H1 (cell line): ENCODE measurements around the gene NME7. TPM values are rescaled to one million over a fixed set of nuclear protein-coding genes. Genes with fewer than 3 reads are reported as not detected.

Source experiments
- CTCF ChIA-PET: fragments of 300-600 bp; sonication (Branson Sonifier 250); formaldehyde crosslinking; loops from one replicate; lab custom pipeline; 2021; ENCODE audit not compliant: partially characterized antibody; lab: Charles Lee
- POLR2A ChIA-PET: fragments of 300-600 bp; sonication (Branson Sonifier 250); formaldehyde crosslinking; loops from one replicate; lab custom pipeline; 2021; ENCODE audit warnings: inconsistent platforms; ENCODE audit not compliant: partially characterized antibody; lab: Charles Lee
- DNase-seq, 2 experiments: peaks; one replicate each; pipeline versions ENCODE4 v3.0.0 to v3.0.0-alpha.2; 2010 to 2022; ENCODE audit warnings: low spot score in 2 of 2, low read depth in 1 of 2, mixed read lengths in 1 of 2
- FAIRE-seq: peaks from 2 replicates; lab custom pipeline; 2011; peaks lifted over from hg19 to GRCh38; lab: Jason Lieb, UNC
- H2AFZ ChIP-seq: 2 replicates; pipeline ENCODE4 v1.8.1; 2012; ENCODE audit warnings: low read length, inconsistent platforms
- H2AK5ac ChIP-seq: 2 replicates; pipeline ENCODE4 v1.6.1; 2013; ENCODE audit warnings: low read depth, low read length
- H2BK120ac ChIP-seq: replicated peaks from 2 replicates; pipeline ENCODE3; 2013; ENCODE audit warnings: low read depth, low read length, inconsistent platforms
- H2BK12ac ChIP-seq: 2 replicates; pipeline ENCODE4 v1.6.1; 2013; ENCODE audit warnings: low read depth, low read length
- H2BK15ac ChIP-seq: 2 replicates; pipeline ENCODE4 v1.6.1; 2013; ENCODE audit warnings: low read length
- H2BK20ac ChIP-seq: 2 replicates; pipeline ENCODE4 v1.6.1; 2013; ENCODE audit warnings: low read length
- H2BK5ac ChIP-seq: 2 replicates; pipeline ENCODE4 v1.6.1; 2013; ENCODE audit warnings: low read depth, low read length
- H3K14ac ChIP-seq: 2 replicates; pipeline ENCODE4 v1.6.1; 2013; ENCODE audit warnings: inconsistent platforms; ENCODE audit not compliant: insufficient read length
- H3K18ac ChIP-seq: 2 replicates; pipeline ENCODE4 v1.6.1; 2013; ENCODE audit warnings: low read length; ENCODE audit errors: extremely low read depth
- H3K23ac ChIP-seq: 2 replicates; pipeline ENCODE4 v1.6.1; 2013; ENCODE audit warnings: inconsistent platforms; ENCODE audit not compliant: insufficient read length
- H3K23me2 ChIP-seq: 2 replicates; pipeline ENCODE4 v1.6.1; 2013; ENCODE audit warnings: low read depth, low read length
- H3K27ac ChIP-seq: 2 replicates; pipeline ENCODE4 v1.6.1; 2011; ENCODE audit warnings: low read depth, low read length, inconsistent platforms
- H3K27me3 ChIP-seq, 4 experiments: replicated peaks in 1 of 4; 1 replicate in 1 of 4; 2 replicates in 3 of 4; pipeline versions ENCODE4 v1.6.1 to v1.8.1; 2011 to 2013; ENCODE audit warnings: low read length in 3 of 4, mild to moderate bottlenecking in 3 of 4, inconsistent platforms in 2 of 4, mixed read lengths in 2 of 4, moderate library complexity in 1 of 4; ENCODE audit not compliant: control insufficient read depth in 3 of 4, insufficient read depth in 3 of 4; ENCODE audit errors: extremely low read depth in 1 of 4
- H3K36me3 ChIP-seq, 4 experiments: 2 replicates each; pipeline versions ENCODE4 v1.6.1 to v1.8.1; 2011 to 2013; ENCODE audit warnings: mild to moderate bottlenecking in 4 of 4, low read length in 3 of 4, moderate library complexity in 2 of 4, control low read depth in 1 of 4, inconsistent platforms in 1 of 4; ENCODE audit not compliant: insufficient read depth in 4 of 4, control insufficient read depth in 2 of 4
- H3K4ac ChIP-seq: replicated peaks from 2 replicates; pipeline ENCODE3; 2013; ENCODE audit warnings: low read length, low read depth, mixed read lengths, inconsistent platforms; ENCODE audit not compliant: insufficient read length
- H3K4me1 ChIP-seq, 4 experiments: replicated peaks in 1 of 4; 1 replicate in 1 of 4; 2 replicates in 3 of 4; pipeline versions ENCODE4 v1.6.1 to v1.8.1; 2011 to 2013; ENCODE audit warnings: low read length in 3 of 4, inconsistent platforms in 2 of 4, mixed read lengths in 1 of 4; ENCODE audit not compliant: insufficient read depth in 4 of 4, control insufficient read depth in 3 of 4
- H3K4me2 ChIP-seq, 2 experiments: 2 replicates each; pipeline versions ENCODE4 v1.6.1 to v1.8.1; 2011 to 2013; ENCODE audit warnings: low read depth in 2 of 2, low read length in 2 of 2, control low read depth in 1 of 2, inconsistent platforms in 1 of 2, mild to moderate bottlenecking in 1 of 2; ENCODE audit not compliant: insufficient read depth in 1 of 2
- H3K4me3 ChIP-seq, 4 experiments: fragments of 200-600, 300-600 bp in 1 of 4; sonication (generic), shearing (Covaris generic), sonication (Bioruptor Twin) in 1 of 4; 2 replicates each; pipeline versions ENCODE4 v1.5.1 to v1.8.1; 2011 to 2016; ENCODE audit warnings: low read length in 4 of 4, low read depth in 3 of 4, control low read depth in 2 of 4, inconsistent platforms in 2 of 4, mild to moderate bottlenecking in 2 of 4, mixed read lengths in 1 of 4, moderate library complexity in 1 of 4; ENCODE audit not compliant: insufficient read depth in 2 of 4; ENCODE audit errors: extremely low read depth in 1 of 4
- H3K56ac ChIP-seq: replicated peaks from 2 replicates; pipeline ENCODE3; 2013; ENCODE audit warnings: low read depth, mild to moderate bottlenecking, mixed read lengths, low read length, inconsistent platforms; ENCODE audit not compliant: insufficient read length
- H3K79me1 ChIP-seq: 2 replicates; pipeline ENCODE4 v1.6.1; 2013; ENCODE audit warnings: low read depth, low read length, control low read depth
- H3K79me2 ChIP-seq, 2 experiments: 2 replicates each; pipeline versions ENCODE4 v1.6.1 to v1.8.1; 2012 to 2013; ENCODE audit warnings: low read length in 2 of 2, mild to moderate bottlenecking in 2 of 2, inconsistent platforms in 1 of 2; ENCODE audit not compliant: insufficient read depth in 2 of 2, control insufficient read depth in 1 of 2
- H3K9ac ChIP-seq, 4 experiments: replicated peaks in 1 of 4; 1 replicate in 1 of 4; 2 replicates in 3 of 4; pipeline versions ENCODE4 v1.6.1 to v1.8.1; 2011 to 2013; ENCODE audit warnings: low read depth in 3 of 4, low read length in 3 of 4, control low read depth in 2 of 4, mild to moderate bottlenecking in 2 of 4, moderate library complexity in 2 of 4, inconsistent platforms in 1 of 4; ENCODE audit errors: extremely low read depth in 1 of 4
- H3K9me3 ChIP-seq, 2 experiments: 2 replicates each; pipeline versions ENCODE4 v1.6.1 to v1.8.1; 2012 to 2013; ENCODE audit warnings: mild to moderate bottlenecking in 2 of 2, moderate library complexity in 2 of 2, control low read depth in 1 of 2, inconsistent platforms in 1 of 2, low read depth in 1 of 2, low read length in 1 of 2, mixed read lengths in 1 of 2; ENCODE audit not compliant: insufficient read depth in 2 of 2
- H4K20me1 ChIP-seq, 2 experiments: replicated peaks in 1 of 2; 2 replicates each; pipeline versions ENCODE3 to v1.8.1; 2011 to 2013; ENCODE audit warnings: inconsistent platforms in 2 of 2, low read length in 2 of 2, mild to moderate bottlenecking in 1 of 2; ENCODE audit not compliant: insufficient read depth in 2 of 2, control insufficient read depth in 1 of 2
- H4K5ac ChIP-seq: 2 replicates; pipeline ENCODE4 v1.6.1; 2013; ENCODE audit warnings: low read length, low read depth, mixed read lengths, inconsistent platforms; ENCODE audit not compliant: insufficient read length
- H4K8ac ChIP-seq: 2 replicates; pipeline ENCODE4 v1.8.0; 2013; ENCODE audit warnings: mild to moderate bottlenecking, moderate library complexity, low read length, inconsistent platforms; ENCODE audit not compliant: insufficient read depth; ENCODE audit errors: extremely low read depth
- H4K91ac ChIP-seq: replicated peaks from 2 replicates; pipeline ENCODE3; 2013; ENCODE audit warnings: low read length, mixed read lengths, inconsistent platforms; ENCODE audit not compliant: insufficient read length
- CBX5 ChIP-seq: fragments of 300-800, 300-1000 bp; sonication (generic); IDR thresholded peaks from 2 replicates; pipeline ENCODE4 v1.7.1; 2016; ENCODE audit warnings: antibody characterized with exemption, low read length, low read depth
- EP300 ChIP-seq, 2 experiments: IDR thresholded peaks; 1 replicate in 1 of 2; 2 replicates in 1 of 2; pipeline ENCODE4 v1.6.1; 2011 to 2012; ENCODE audit warnings: low read depth in 2 of 2, low read length in 2 of 2, mild to moderate bottlenecking in 2 of 2, borderline replicate concordance in 1 of 2, inconsistent platforms in 1 of 2, moderate library complexity in 1 of 2
- HDAC2 ChIP-seq, 2 experiments: fragments of 300-600 bp in 1 of 2; sonication (generic) in 1 of 2; IDR thresholded peaks; 2 replicates each; pipeline ENCODE4 v1.6.1; 2011 to 2012; ENCODE audit warnings: low read depth in 2 of 2, low read length in 2 of 2, mild to moderate bottlenecking in 2 of 2, moderate library complexity in 2 of 2, borderline replicate concordance in 1 of 2, inconsistent platforms in 1 of 2
- KDM1A ChIP-seq: fragments of 200-600, 300-600 bp; sonication (generic); IDR thresholded peaks from 2 replicates; pipeline ENCODE4 v1.7.1; 2016; ENCODE audit warnings: mild to moderate bottlenecking, low read length, borderline replicate concordance
- KDM4A ChIP-seq: IDR thresholded peaks from one replicate; pipeline ENCODE4 v1.7.1; 2012; ENCODE audit warnings: low read depth, mild to moderate bottlenecking, moderate library complexity, low read length, inconsistent platforms; ENCODE audit not compliant: severe bottlenecking
- MAX ChIP-seq: IDR thresholded peaks from 2 replicates; pipeline ENCODE4 v1.6.1; 2012; ENCODE audit warnings: inconsistent platforms
- NRF1 ChIP-seq: IDR thresholded peaks from 2 replicates; pipeline ENCODE4 v1.6.1; 2011; ENCODE audit warnings: mild to moderate bottlenecking, low read depth, low read length, improper control_type of control experiment
- POLR2A ChIP-seq, 2 experiments: IDR thresholded peaks; 1 replicate in 1 of 2; 2 replicates in 1 of 2; pipeline ENCODE4 v1.6.1; 2011; ENCODE audit warnings: low read depth in 2 of 2, low read length in 2 of 2, mild to moderate bottlenecking in 2 of 2; ENCODE audit errors: control extremely low read depth in 1 of 2
- SP1 ChIP-seq: IDR thresholded peaks from 2 replicates; pipeline ENCODE4 v1.6.1; 2011; ENCODE audit warnings: low read depth, low read length
- SP2 ChIP-seq: IDR thresholded peaks from 2 replicates; pipeline ENCODE4 v1.6.1; 2012; ENCODE audit warnings: mild to moderate bottlenecking, low read length, inconsistent platforms
- SP4 ChIP-seq: IDR thresholded peaks from 2 replicates; pipeline ENCODE4 v1.6.1; 2012; ENCODE audit warnings: low read length, inconsistent platforms
- TAF7 ChIP-seq: optimal IDR thresholded peaks from 2 replicates; pipeline ENCODE3; 2011; ENCODE audit warnings: low read depth, mild to moderate bottlenecking, inconsistent platforms, low read length, moderate library complexity, borderline replicate concordance
- whole genome bisulfite sequencing, 2 experiments: shearing (Covaris generic) in 1 of 2; methylation state at CpG; one replicate each; pipeline versions ENCODE4 v1.1.6 to v1.1.7; 2013 to 2015; ENCODE audit warnings: low lambda C conversion rate in 2 of 2, mixed read lengths in 2 of 2, inconsistent platforms in 1 of 2, low coverage in 1 of 2, missing lambda C conversion rate in 1 of 2; ENCODE audit not compliant: insufficient replicate concordance in 2 of 2, insufficient coverage in 1 of 2, insufficient read length in 1 of 2; ENCODE audit errors: extremely low coverage in 1 of 2, missing lambda C conversion rate in 1 of 2; 5-methylcytosine and 5-hydroxymethylcytosine counted together
- polyA plus RNA-seq, 7 experiments: library from polyadenylated mRNA; depleted of rRNA in 3 of 7; stranded (reverse) in 5 of 7; unstranded in 2 of 7; fragments of >200 nt in 5 of 7; fragments of 200-250 nt in 2 of 7; gene quantifications; 1 replicate in 5 of 7; 2 replicates in 1 of 7; 4 replicates in 1 of 7; pipeline versions ENCODE4 v1.2.1 to v1.2.3, GENCODE V29; 2011 to 2013; ENCODE audit warnings: missing spikeins in 2 of 7, mixed read lengths in 2 of 7
- total RNA-seq: library from RNA; stranded (reverse); fragmentation: NEBNext Ultra II Directional; extraction: Animal tissue kit (Norgen Biotek cat#: 25700); gene quantifications from 2 replicates; pipeline ENCODE4 v1.2.1, GENCODE V29; 2021
- TF ChIP-seq, protein P1 (sequence below): IDR thresholded peaks from 2 replicates; pipeline ENCODE4 v1.6.1; 2011; ENCODE audit warnings: low read depth, mild to moderate bottlenecking, low read length; ENCODE audit not compliant: insufficient read depth

Gene NME7
- total and polyA plus RNA-seq, 2 of the 8 experiments (the other 6 are each of a cell fraction or from before 2014, with no cell fraction given), result 11.6 to 28.5 TPM

DNA sequence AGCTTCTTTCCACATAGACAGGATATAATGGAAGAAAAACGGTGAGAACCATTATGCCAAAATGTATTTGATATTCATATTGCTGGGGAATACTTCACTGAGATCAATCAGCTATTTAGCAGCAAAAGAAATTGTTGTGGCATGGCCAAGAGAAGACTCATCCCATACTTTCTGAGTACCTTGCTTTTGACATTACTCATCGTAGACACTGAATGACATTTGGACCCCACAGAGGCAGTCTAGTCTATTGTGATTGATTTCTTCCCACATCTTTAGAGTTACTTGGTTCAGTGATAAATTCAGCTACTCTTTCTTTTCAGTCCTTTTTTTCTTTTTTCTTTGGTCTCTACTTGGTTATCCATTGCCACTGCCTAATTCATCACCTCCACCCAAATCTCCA, 239.0 kb downstream of the NME7 start:
- H2BK120ac ChIP-seq, result no peak overlapping the region
- DNase-seq, result no peak

More for the DNA sequence above, 239.0 kb downstream of the NME7 start:
- Histone ChIP-seq H3K9me3 (no peaks in the 10 kb centered on the region), H3K4me1 (no peaks in the 10 kb centered on the region; a peak in 1 of 7 replicates), H3K4me2 (no peak overlapping the region), H3K14ac (no peak overlapping the region), H3K56ac (no peak overlapping the region), H2BK12ac (no peak overlapping the region), H4K5ac (no peak overlapping the region), H3K4ac (no peak overlapping the region), H3K27ac (no peak overlapping the region), H2AK5ac (no peak overlapping the region), H3K79me2 (no peaks in the 10 kb centered on the region; a peak in 1 of 4 replicates), H2BK20ac (no peak overlapping the region), H3K79me1 (no peaks in the 10 kb centered on the region; the same call in 1 of the 2 replicates), H3K4me3 (no peak overlapping the region), H2BK15ac (no peak overlapping the region), H3K23ac (no peak overlapping the region), H3K23me2 (no peaks in the 10 kb centered on the region), H3K18ac (no peak overlapping the region), H4K91ac (no peak overlapping the region), H2AFZ (no peak overlapping the region), H3K27me3 (no peaks in the 10 kb centered on the region), H3K9ac (no peak overlapping the region), H3K36me3 (peaks cover 11 to 56% (median 32%) of the 10 kb centered on the region in 4 experiments), H2BK5ac (no peak overlapping the region), H4K8ac (no peak overlapping the region), H4K20me1 (no peaks in the 10 kb centered on the region)
- ChIA-PET POLR2A (no interaction called here), CTCF (interaction anchor here (1.4 kb wide), 1 partner anchor 26 kb away, joined by 3 read pairs; no protein-coding TSS in a partner anchor)
- no peak for TF ChIP-seq NRF1
- TF ChIP-seq HDAC2 (IDR thresholded peaks at IDR 0.05; ENCODE audit: borderline replicate concordance in 1 of 2, low read depth in 2 of 2, low read length in 2 of 2), result no peak
- no peak for TF ChIP-seq CBX5
- no peak for TF ChIP-seq POLR2A (IDR thresholded peaks at IDR 0.05; ENCODE audit: control extremely low read depth in 1 of 2, low read depth in 2 of 2, low read length in 2 of 2)
- no peak for TF ChIP-seq TAF7
- TF ChIP-seq, protein P1, sequence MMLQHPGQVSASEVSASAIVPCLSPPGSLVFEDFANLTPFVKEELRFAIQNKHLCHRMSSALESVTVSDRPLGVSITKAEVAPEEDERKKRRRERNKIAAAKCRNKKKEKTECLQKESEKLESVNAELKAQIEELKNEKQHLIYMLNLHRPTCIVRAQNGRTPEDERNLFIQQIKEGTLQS, result no peak
- TF ChIP-seq SP1, result no peak
- TF ChIP-seq MAX, result no peak
- TF ChIP-seq KDM4A, result no peak
- no peak for TF ChIP-seq EP300 (IDR thresholded peaks at IDR 0.05; ENCODE audit: borderline replicate concordance in 1 of 2, low read depth in 2 of 2, low read length in 2 of 2)
- no peak for TF ChIP-seq SP2
- no peak for TF ChIP-seq KDM1A
- no peak for TF ChIP-seq SP4
- WGBS, 2 experiments, result 81% methylated on average over 2 of the region's 2 CpGs; no CpG with 5 or more reads in 1 of the 2 experiments
- FAIRE-seq, result no peak
